GM18505 (cell line): ENCODE data around the gene KRT40.
"Not testable (repeated sequence)": the region's sequence is repeated elsewhere in the genome, so short reads cannot be mapped to it uniquely, and the experiment has no call there.

ENCODE experiments used
- ATAC-seq: cut with Tn5 transposase; IDR thresholded peaks from one replicate; pipeline ENCODE4 v1.9.1; 2021; ENCODE audit not compliant: unreplicated experiment
- POLR2A ChIP-seq: IDR thresholded peaks from 4 replicates; pipeline ENCODE4 v1.6.1; 2011; ENCODE audit warnings: borderline replicate concordance; ENCODE audit not compliant: insufficient read depth, insufficient read length; ENCODE audit errors: extremely low read depth

The KRT40 gene

GRCh38 chr17:41009936-41010335, 25.8 kb upstream of the KRT40 start:
- ATAC-seq: no peak
- no peak for TF ChIP-seq POLR2A

GRCh38 chr17:41009301-41009760, 25.2 kb upstream of the KRT40 start:
- no peak for TF ChIP-seq POLR2A
- no peak for ATAC-seq

- no peak for ATAC-seq
- TF ChIP-seq POLR2A: no peak
Observed at GRCh38 chr17:41008811-41009210, 24.7 kb upstream of the KRT40 start, which contains the start of gene KRTAP3-1. Gene KRTAP3-1, minus strand, starts transcription at chr17:41009128. Its CDS starts 54 bp downstream, at chr17:41009074.

- no peak for ATAC-seq
- TF ChIP-seq POLR2A: no peak
Observed at GRCh38 chr17:41004397-41004796, 20.3 kb upstream of the KRT40 start.

- TF ChIP-seq POLR2A: no peak
- ATAC-seq: no peak
Observed at GRCh38 chr17:41003926-41004325, 19.8 kb upstream of the KRT40 start.

- ATAC-seq: no peak
- TF ChIP-seq POLR2A: no peak
Observed at GRCh38 chr17:41002814-41003213, 18.7 kb upstream of the KRT40 start.

GRCh38 chr17:41001795-41002194, 17.7 kb upstream of the KRT40 start:
- no peak for TF ChIP-seq POLR2A
- ATAC-seq: no peak

GRCh38 chr17:40999563-40999962, 15.4 kb upstream of the KRT40 start, which contains the start of gene KRTAP3-2:
Gene KRTAP3-2, minus strand, starts transcription at chr17:40999906. Its CDS starts 53 bp downstream, at chr17:40999853.
- not testable (repeated sequence) for ATAC-seq

GRCh38 chr17:40997361-40997760, 13.2 kb upstream of the KRT40 start:
- no peak for TF ChIP-seq POLR2A
- no peak for ATAC-seq

GRCh38 chr17:40996829-40997228, 12.7 kb upstream of the KRT40 start:
- no peak for ATAC-seq
- TF ChIP-seq POLR2A: no peak

- no peak for ATAC-seq
- no peak for TF ChIP-seq POLR2A
Observed at GRCh38 chr17:40995116-40995515, 11.0 kb upstream of the KRT40 start.

- ATAC-seq: no peak
- no peak for TF ChIP-seq POLR2A
Observed at GRCh38 chr17:40993839-40994238, 9.7 kb upstream of the KRT40 start, which contains the start of gene KRTAP3-3. Gene KRTAP3-3, minus strand, starts transcription at chr17:40994164. Its CDS starts 67 bp downstream, at chr17:40994097.

- no peak for TF ChIP-seq POLR2A
- no peak for ATAC-seq
Observed at GRCh38 chr17:40993084-40993483, 9.0 kb upstream of the KRT40 start.

- no peak for TF ChIP-seq POLR2A
- ATAC-seq: no peak
Observed at GRCh38 chr17:40992666-40993065, 8.5 kb upstream of the KRT40 start.

GRCh38 chr17:40986920-40987319, 2.8 kb upstream of the KRT40 start:
- no peak for ATAC-seq
- no peak for TF ChIP-seq POLR2A
